ENCODE data around the gene FTL. TPM values are rescaled to one million over a fixed set of nuclear protein-coding genes. Genes with fewer than 3 reads are reported as not detected.

FTL gene
- total RNA-seq, 4 donors from 2014 or later: 5,480 to 8,362 (median 5,857) TPM

DNA sequence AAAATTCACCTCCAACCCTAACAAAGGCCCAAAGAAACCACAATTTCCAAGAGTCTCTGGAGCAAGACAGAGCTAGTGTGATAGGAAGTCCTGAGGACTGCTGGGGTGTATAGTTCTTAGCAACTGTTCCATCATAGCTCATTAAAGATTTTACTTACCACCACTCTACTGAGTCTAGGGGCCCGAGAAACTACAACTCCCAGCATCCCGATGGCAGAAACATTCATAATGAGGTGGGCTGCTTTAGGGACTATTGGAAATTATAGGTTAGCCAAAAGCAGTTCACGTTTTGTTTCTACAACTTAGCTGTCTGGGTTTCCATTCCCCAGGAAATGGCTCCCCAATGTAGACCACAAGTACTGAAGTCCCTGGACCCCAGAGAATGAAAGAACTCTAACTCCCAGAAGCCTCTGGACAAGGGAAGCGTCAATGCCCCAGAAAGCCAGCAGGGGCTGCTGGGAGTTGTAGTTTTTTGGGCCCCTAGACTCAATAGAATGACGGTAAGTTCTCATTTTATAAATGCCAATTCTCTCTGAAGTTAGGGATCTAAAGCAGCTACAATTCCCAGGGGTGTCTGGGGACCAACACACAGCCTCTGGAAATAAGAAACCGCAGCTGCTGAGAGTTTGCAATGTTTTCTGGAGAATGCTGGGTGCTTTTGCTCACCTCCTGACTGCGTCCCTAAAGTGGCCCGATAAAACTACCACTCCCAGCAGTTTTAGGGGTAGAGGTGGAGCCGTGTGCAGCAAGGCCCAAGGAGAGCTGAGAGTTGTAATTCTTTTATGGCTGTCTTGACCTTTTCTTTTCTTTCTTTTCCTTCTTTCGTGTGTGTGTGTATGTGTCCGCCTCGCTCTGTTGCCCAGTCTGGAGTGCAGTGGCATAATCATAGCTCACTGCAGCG is 11.1 kb downstream of the FTL start:
- Histone ChIP-seq H3K9me3 (no peaks in the 10 kb centered on the region), H3K27me3 (no peaks in the 10 kb centered on the region), H3K4me3 (no peak overlapping the region), H3K27ac (no peak overlapping the region), H3K36me3 (peaks cover 0 to 76% (median 2%) of the 10 kb centered on the region in 3 donors), H3K4me1 (peaks cover 0 to 12% (median 0%) of the 10 kb centered on the region in 4 donors)
- no peak for TF ChIP-seq POLR2A (IDR thresholded peaks at IDR 0.05)
- no peak for TF ChIP-seq EP300 (IDR thresholded peaks at IDR 0.05)
- TF ChIP-seq, protein P1, sequence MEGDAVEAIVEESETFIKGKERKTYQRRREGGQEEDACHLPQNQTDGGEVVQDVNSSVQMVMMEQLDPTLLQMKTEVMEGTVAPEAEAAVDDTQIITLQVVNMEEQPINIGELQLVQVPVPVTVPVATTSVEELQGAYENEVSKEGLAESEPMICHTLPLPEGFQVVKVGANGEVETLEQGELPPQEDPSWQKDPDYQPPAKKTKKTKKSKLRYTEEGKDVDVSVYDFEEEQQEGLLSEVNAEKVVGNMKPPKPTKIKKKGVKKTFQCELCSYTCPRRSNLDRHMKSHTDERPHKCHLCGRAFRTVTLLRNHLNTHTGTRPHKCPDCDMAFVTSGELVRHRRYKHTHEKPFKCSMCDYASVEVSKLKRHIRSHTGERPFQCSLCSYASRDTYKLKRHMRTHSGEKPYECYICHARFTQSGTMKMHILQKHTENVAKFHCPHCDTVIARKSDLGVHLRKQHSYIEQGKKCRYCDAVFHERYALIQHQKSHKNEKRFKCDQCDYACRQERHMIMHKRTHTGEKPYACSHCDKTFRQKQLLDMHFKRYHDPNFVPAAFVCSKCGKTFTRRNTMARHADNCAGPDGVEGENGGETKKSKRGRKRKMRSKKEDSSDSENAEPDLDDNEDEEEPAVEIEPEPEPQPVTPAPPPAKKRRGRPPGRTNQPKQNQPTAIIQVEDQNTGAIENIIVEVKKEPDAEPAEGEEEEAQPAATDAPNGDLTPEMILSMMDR (IDR thresholded peaks at IDR 0.05): no peak
- WGBS, 2 donors: 83 to 92% methylated on average over 13 of the region's 13 CpGs
- no peak for DNase-seq (ENCODE audit: low spot score in 2 of 2)

DNA sequence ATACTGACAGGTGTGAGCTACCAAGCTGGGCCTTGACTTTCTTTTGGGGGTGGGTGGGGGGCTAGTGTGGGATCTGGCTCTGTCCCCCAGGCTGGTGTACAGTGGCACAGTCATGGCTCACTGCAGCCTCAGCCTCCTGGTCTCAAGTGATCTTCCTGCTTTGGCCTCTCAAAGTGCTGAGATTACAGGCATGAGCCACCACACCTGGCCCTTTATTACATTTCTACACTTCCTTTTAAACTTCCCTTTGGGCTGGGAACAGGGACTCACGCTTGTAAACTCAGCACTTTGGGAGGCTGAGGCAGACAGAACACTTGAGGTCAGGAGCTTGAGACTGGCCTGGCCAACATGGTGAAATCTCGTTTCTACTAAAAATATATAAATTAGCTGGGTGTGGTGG is 12.0 kb downstream of the FTL start:
- H3K4me3 ChIP-seq: no peak overlapping the region
- no peak overlapping the region for H3K27ac ChIP-seq
- H3K27me3 ChIP-seq: no peaks in the 10 kb centered on the region
- peaks cover 0 to 12% (median 0%) of the 10 kb centered on the region in 4 donors for H3K4me1 ChIP-seq
- 76 to 88% methylated on average over 2 of the region's 2 CpGs for WGBS, 2 donors
- no peak for DNase-seq (ENCODE audit: low spot score in 2 of 2)
- TF ChIP-seq POLR2A (IDR thresholded peaks at IDR 0.05) (no peak), EP300 (IDR thresholded peaks at IDR 0.05) (no peak)
- TF ChIP-seq, protein P1 (IDR thresholded peaks at IDR 0.05): no peak
- no peaks in the 10 kb centered on the region for H3K9me3 ChIP-seq
- peaks cover 3 to 81% (median 5%) of the 10 kb centered on the region in 3 donors for H3K36me3 ChIP-seq

DNA sequence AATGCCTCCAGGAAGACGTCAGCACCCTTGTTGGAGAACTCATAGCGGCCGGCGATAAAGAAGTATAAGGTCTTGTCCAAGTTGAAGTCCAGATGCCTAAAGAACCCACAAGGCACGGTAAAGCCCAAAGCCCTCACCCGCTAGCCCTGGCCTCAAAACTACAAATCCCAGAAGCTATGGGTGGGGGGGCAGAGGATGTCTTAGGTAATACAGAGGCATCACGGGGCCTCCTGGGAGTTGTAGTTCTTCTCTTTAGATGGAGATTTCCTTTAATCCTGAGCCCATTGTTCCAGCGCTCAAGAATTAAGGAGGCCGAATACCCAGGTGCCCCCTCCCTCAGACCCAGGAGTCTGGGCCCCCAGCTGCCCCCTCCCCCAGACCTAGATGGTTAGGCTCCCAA is 17.2 kb downstream of the FTL start:
- DNase-seq (ENCODE audit: low spot score in 2 of 2): no peak
- Histone ChIP-seq H3K27me3 (no peaks in the 10 kb centered on the region), H3K27ac (no peak overlapping the region), H3K36me3 (peaks cover 3 to 85% (median 20%) of the 10 kb centered on the region in 3 donors), H3K4me3 (no peak overlapping the region), H3K4me1 (peaks cover 0 to 12% (median 0%) of the 10 kb centered on the region in 4 donors), H3K9me3 (no peaks in the 10 kb centered on the region)
- WGBS, 2 donors: 87 to 90% methylated on average over 9 of the region's 9 CpGs
- no peak for TF ChIP-seq EP300 (IDR thresholded peaks at IDR 0.05)
- TF ChIP-seq, protein P1 (IDR thresholded peaks at IDR 0.05): no peak
- no peak for TF ChIP-seq POLR2A (IDR thresholded peaks at IDR 0.05)

DNA sequence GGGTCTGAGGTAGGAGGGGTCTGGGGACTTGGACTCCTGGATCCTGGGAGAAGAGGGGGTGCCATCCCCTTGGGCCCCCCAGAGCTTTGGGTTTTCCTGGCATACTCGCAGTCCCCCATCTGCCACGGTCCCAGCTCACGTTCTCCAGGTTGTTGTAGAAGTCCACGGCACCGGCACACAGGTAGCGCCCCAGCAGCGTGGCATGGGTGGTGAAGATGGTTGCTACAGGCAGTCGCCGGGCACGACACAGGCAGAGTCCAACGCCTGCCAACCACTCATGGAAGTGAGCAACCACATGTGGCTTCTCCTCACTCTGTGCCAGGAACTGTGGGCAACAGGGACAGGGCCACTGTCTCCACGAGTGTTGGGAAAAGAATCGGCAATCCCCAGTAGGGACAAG is 20.6 kb downstream of the FTL start:
- Histone ChIP-seq H3K27me3 (no peaks in the 10 kb centered on the region), H3K4me3 (no peak overlapping the region), H3K27ac (no peak overlapping the region), H3K4me1 (peaks cover 0 to 13% (median 0%) of the 10 kb centered on the region in 4 donors), H3K36me3 (peaks cover 3 to 97% (median 24%) of the 10 kb centered on the region in 3 donors), H3K9me3 (no peaks in the 10 kb centered on the region)
- TF ChIP-seq POLR2A (IDR thresholded peaks at IDR 0.05): no peak
- TF ChIP-seq EP300 (IDR thresholded peaks at IDR 0.05): no peak
- TF ChIP-seq, protein P1 (IDR thresholded peaks at IDR 0.05): no peak
- no peak for DNase-seq (ENCODE audit: low spot score in 2 of 2)
- WGBS, 2 donors: 94 to 95% methylated on average over 13 of the region's 13 CpGs

DNA sequence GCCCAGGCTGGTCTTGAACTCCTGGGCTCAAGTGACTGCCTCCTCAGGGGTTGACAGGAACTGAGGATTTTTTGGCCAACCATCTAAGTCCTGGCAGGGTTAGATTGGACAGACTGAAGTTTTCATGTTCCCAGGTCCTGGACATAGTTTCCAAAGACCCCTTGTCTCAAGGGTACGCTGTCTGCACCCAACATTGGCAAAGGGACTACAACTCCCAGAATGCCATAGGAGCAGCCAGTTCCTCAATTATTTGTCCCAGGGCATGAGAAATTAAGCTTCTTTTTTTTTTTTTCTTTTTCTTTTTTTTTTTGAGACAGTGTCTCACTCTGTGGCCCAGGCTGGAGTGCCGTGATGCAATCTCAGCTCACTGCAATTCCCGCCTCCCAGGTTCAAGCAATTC is 21.1 kb downstream of the FTL start:
- no peaks in the 10 kb centered on the region for H3K27me3 ChIP-seq
- peaks cover 0 to 18% (median 4%) of the 10 kb centered on the region in 4 donors for H3K4me1 ChIP-seq
- no peak overlapping the region for H3K4me3 ChIP-seq
- H3K9me3 ChIP-seq: no peaks in the 10 kb centered on the region
- H3K27ac ChIP-seq: no peak overlapping the region
- peaks cover under 1 to 92% (median 24%) of the 10 kb centered on the region in 3 donors for H3K36me3 ChIP-seq
- DNase-seq (ENCODE audit: low spot score in 2 of 2): no peak
- TF ChIP-seq EP300 (IDR thresholded peaks at IDR 0.05) (no peak), POLR2A (IDR thresholded peaks at IDR 0.05) (no peak)
- TF ChIP-seq, protein P1 (IDR thresholded peaks at IDR 0.05): no peak
- WGBS, 2 donors: 87 to 95% methylated on average over 3 of the region's 3 CpGs

Data from tibial nerve (tissue), 4 donors.